Fibroblast of lung (primary cell): ENCODE results near the gene EHMT1. TPM values are rescaled to one million over a fixed set of nuclear protein-coding genes. Genes with fewer than 3 reads are reported as not detected.

Source experiments
- DNase-seq, 2 donors: peaks; one replicate each; pipeline versions ENCODE4 v3.0.0 to v3.0.0-alpha.2; 2010; ENCODE audit warnings: low read depth in 2 of 2
- H2AFZ ChIP-seq: 2 replicates; pipeline ENCODE4 v1.5.1; 2012; ENCODE audit warnings: low read length, control low read depth, inconsistent platforms
- H3K27ac ChIP-seq: 2 replicates; pipeline ENCODE4 v1.5.1; 2011; ENCODE audit warnings: low read length, control low read depth; ENCODE audit not compliant: insufficient read depth
- H3K27me3 ChIP-seq: 2 replicates; pipeline ENCODE4 v1.5.1; 2011; ENCODE audit warnings: mild to moderate bottlenecking, low read length; ENCODE audit not compliant: control insufficient read depth, insufficient read depth
- H3K36me3 ChIP-seq: 2 replicates; pipeline ENCODE4 v1.5.1; 2011; ENCODE audit warnings: low read length; ENCODE audit not compliant: control insufficient read depth, insufficient read depth
- H3K4me1 ChIP-seq: 2 replicates; pipeline ENCODE4 v1.5.1; 2011; ENCODE audit warnings: low read length; ENCODE audit not compliant: control insufficient read depth, insufficient read depth; ENCODE audit errors: extremely low read depth
- H3K4me2 ChIP-seq: 2 replicates; pipeline ENCODE4 v1.5.1; 2011; ENCODE audit warnings: low read length, control low read depth; ENCODE audit not compliant: insufficient read depth; ENCODE audit errors: extremely low read depth
- H3K4me3 ChIP-seq, 4 experiments: fragments of 200-600 bp in 1 of 4; sonication (generic) in 1 of 4; replicated peaks in 1 of 4; 2 replicates each; pipeline ENCODE4 v1.5.1; 2011 to 2016; ENCODE audit warnings: low read length in 4 of 4, low read depth in 3 of 4, mild to moderate bottlenecking in 3 of 4, control low read depth in 2 of 4, inconsistent platforms in 1 of 4, mixed read lengths in 1 of 4; ENCODE audit not compliant: insufficient read depth in 1 of 4; ENCODE audit errors: control extremely low read depth in 1 of 4
- H3K79me2 ChIP-seq: 2 replicates; pipeline ENCODE4 v1.5.1; 2012; ENCODE audit warnings: mild to moderate bottlenecking, low read length, inconsistent platforms; ENCODE audit not compliant: control insufficient read depth, insufficient read depth
- H3K9ac ChIP-seq: 2 replicates; pipeline ENCODE4 v1.5.1; 2011; ENCODE audit warnings: mild to moderate bottlenecking, low read length, control low read depth; ENCODE audit not compliant: insufficient read depth
- H3K9me3 ChIP-seq: 2 replicates; pipeline ENCODE4 v1.5.1; 2012; ENCODE audit warnings: low read depth, low read length; ENCODE audit not compliant: control insufficient read depth, insufficient read depth
- H4K20me1 ChIP-seq: 2 replicates; pipeline ENCODE4 v1.5.1; 2011; ENCODE audit warnings: low read length; ENCODE audit not compliant: control insufficient read depth, insufficient read depth; ENCODE audit errors: extremely low read depth
- EZH2 ChIP-seq: IDR thresholded peaks from 2 replicates; pipeline ENCODE4 v1.5.1; 2012; ENCODE audit warnings: low read length, control low read depth, mild to moderate bottlenecking; ENCODE audit errors: missing control alignments
- polyA plus RNA-seq, 2 donors: library from polyadenylated mRNA; depleted of rRNA in 1 of 2; stranded (reverse) in 1 of 2; unstranded in 1 of 2; fragments of >200 nt; gene quantifications; 2 replicates each; pipeline ENCODE4 v1.2.1, GENCODE V29; 2011 to 2012; ENCODE audit warnings: missing spikeins in 1 of 2
- total RNA-seq: library from RNA; depleted of rRNA; stranded (reverse); fragments of >200 nt; gene quantifications from 2 replicates; pipeline ENCODE4 v1.2.1, GENCODE V29; 2014
- TF ChIP-seq, protein P1 (sequence below), 2 donors: IDR thresholded peaks in 1 of 2; conservative IDR thresholded peaks in 1 of 2; 1 replicate in 1 of 2; 2 replicates in 1 of 2; pipeline ENCODE4 v1.5.1; 2011 to 2012; ENCODE audit warnings: low read length in 2 of 2, control low read depth in 1 of 2, inconsistent platforms in 1 of 2, low read depth in 1 of 2, mild to moderate bottlenecking in 1 of 2

The EHMT1 gene
- total and polyA plus RNA-seq, 2 donors (not counting 1 experiment from before 2014, with no cell fraction given), result 22.4 to 48.6 TPM

DNA sequence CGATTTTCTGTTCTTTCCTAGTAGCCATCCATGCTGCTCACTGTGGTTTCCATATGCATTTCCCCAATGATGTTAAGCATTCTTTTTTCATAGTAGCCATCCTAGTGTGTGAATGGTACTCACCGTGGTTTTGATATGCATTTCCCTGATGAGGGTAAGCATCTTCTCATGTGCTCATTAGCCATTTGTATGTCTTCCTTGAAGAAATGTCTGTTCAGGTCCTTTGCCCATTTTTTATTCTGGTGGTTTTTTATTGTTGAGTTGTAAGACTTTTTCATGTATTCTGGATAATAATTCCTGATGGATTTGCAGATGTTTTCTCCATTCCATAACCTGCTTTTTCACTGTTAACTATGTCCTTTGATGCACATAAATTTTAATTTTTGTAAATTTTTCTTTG, 108.0 kb downstream of the EHMT1 start:
- H2AFZ ChIP-seq, result no peak overlapping the region
- no peaks in the 10 kb centered on the region for H3K4me1 ChIP-seq
- H3K36me3 ChIP-seq, result peaks cover 9% of the 10 kb centered on the region
- H4K20me1 ChIP-seq, result no peaks in the 10 kb centered on the region
- no peak overlapping the region for H3K4me3 ChIP-seq
- peaks cover 38% of the 10 kb centered on the region for H3K79me2 ChIP-seq
- DNase-seq, result no peak
- no peak overlapping the region for H3K27ac ChIP-seq
- H3K27me3 ChIP-seq, result no peaks in the 10 kb centered on the region
- no peak overlapping the region for H3K4me2 ChIP-seq
- no peaks in the 10 kb centered on the region for H3K9me3 ChIP-seq
- H3K9ac ChIP-seq, result no peak overlapping the region
- TF ChIP-seq EZH2, result no peak
- TF ChIP-seq, protein P1, sequence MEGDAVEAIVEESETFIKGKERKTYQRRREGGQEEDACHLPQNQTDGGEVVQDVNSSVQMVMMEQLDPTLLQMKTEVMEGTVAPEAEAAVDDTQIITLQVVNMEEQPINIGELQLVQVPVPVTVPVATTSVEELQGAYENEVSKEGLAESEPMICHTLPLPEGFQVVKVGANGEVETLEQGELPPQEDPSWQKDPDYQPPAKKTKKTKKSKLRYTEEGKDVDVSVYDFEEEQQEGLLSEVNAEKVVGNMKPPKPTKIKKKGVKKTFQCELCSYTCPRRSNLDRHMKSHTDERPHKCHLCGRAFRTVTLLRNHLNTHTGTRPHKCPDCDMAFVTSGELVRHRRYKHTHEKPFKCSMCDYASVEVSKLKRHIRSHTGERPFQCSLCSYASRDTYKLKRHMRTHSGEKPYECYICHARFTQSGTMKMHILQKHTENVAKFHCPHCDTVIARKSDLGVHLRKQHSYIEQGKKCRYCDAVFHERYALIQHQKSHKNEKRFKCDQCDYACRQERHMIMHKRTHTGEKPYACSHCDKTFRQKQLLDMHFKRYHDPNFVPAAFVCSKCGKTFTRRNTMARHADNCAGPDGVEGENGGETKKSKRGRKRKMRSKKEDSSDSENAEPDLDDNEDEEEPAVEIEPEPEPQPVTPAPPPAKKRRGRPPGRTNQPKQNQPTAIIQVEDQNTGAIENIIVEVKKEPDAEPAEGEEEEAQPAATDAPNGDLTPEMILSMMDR (conservative IDR thresholded peaks at IDR 0.05 in 1 of 2, IDR thresholded peaks at IDR 0.05 in 1 of 2; ENCODE audit: low read depth in 1 of 2, low read length in 2 of 2), result no peak

GRCh38 chr9:137727716-137728115, 108.9 kb downstream of the EHMT1 start:
- Histone ChIP-seq H3K27me3 (no peaks in the 10 kb centered on the region), H3K9me3 (no peaks in the 10 kb centered on the region), H3K36me3 (peaks cover 7% of the 10 kb centered on the region), H3K4me3 (no peak overlapping the region), H2AFZ (no peak overlapping the region), H3K79me2 (peaks cover 32% of the 10 kb centered on the region), H3K27ac (no peak overlapping the region), H3K9ac (no peak overlapping the region), H3K4me2 (no peak overlapping the region), H4K20me1 (no peaks in the 10 kb centered on the region), H3K4me1 (no peaks in the 10 kb centered on the region)
- no peak for DNase-seq
- TF ChIP-seq, protein P1 (conservative IDR thresholded peaks at IDR 0.05 in 1 of 2, IDR thresholded peaks at IDR 0.05 in 1 of 2; ENCODE audit: low read depth in 1 of 2, low read length in 2 of 2), result no peak
- no peak for TF ChIP-seq EZH2

- Histone ChIP-seq H3K79me2 (peaks cover 29% of the 10 kb centered on the region), H2AFZ (no peak overlapping the region), H3K27me3 (no peaks in the 10 kb centered on the region), H3K4me2 (no peak overlapping the region), H3K9ac (no peak overlapping the region), H3K9me3 (no peaks in the 10 kb centered on the region), H3K36me3 (peaks cover 7% of the 10 kb centered on the region), H3K4me3 (no peak overlapping the region), H3K4me1 (no peaks in the 10 kb centered on the region), H4K20me1 (no peaks in the 10 kb centered on the region), H3K27ac (no peak overlapping the region)
- TF ChIP-seq, protein P1 (conservative IDR thresholded peaks at IDR 0.05 in 1 of 2, IDR thresholded peaks at IDR 0.05 in 1 of 2; ENCODE audit: low read depth in 1 of 2, low read length in 2 of 2), result no peak
- TF ChIP-seq EZH2, result no peak
- DNase-seq, result peak in 1 of 2 donors; percentile 27
Observed at GRCh38 chr9:137728444-137729311, 109.9 kb downstream of the EHMT1 start.
